DMS 273 treated with DMSO at 0.1 percent for 48 hours (cell line): ENCODE results near the gene DTYMK.

Source experiments
- DNase-seq: peaks from one replicate; lab custom pipeline; 2025; lab: John Stamatoyannopoulos, UW

Gene DTYMK

DNA sequence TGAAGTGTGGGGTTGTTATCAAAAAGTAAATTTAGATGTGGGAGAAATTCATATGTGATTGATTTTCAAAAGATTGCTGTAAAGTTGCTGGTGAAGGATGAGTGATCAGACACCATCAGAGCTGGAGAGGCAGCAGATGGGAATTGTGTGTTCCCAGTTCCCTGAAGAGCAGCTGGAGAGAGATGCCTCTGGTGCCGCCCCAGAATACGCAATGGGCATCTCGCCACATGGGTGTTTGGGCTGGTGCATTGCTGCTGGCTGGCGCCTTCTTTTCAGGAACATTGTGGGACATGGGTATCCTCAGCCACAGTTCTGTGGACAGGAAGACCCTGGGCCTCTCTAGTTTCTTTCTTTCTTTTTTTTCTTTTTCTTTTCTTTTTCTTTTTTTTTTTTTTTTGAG, 37.2 kb downstream of the DTYMK start:
- peak; percentile 28 for DNase-seq

DNA sequence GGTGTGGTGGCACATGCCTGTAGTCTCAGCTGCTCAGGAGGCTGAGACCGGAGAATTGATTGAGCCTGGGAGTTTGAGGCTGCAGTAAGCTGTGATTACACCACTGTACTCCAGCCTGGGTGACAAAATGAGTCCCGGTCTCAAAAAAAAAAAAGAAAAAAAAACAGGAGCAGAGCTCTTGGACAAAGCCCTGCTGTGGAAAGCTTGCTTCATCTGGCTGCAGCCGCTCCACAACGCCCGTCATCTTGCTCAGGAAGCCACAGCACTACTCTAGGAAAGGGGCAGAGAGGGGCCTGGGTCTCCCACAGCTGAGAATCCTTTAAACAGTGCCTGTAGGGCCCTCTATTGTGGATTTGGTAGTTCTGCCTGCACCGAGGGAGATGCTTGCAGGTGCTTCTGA, 38.2 kb downstream of the DTYMK start:
- no peak for DNase-seq

DNA sequence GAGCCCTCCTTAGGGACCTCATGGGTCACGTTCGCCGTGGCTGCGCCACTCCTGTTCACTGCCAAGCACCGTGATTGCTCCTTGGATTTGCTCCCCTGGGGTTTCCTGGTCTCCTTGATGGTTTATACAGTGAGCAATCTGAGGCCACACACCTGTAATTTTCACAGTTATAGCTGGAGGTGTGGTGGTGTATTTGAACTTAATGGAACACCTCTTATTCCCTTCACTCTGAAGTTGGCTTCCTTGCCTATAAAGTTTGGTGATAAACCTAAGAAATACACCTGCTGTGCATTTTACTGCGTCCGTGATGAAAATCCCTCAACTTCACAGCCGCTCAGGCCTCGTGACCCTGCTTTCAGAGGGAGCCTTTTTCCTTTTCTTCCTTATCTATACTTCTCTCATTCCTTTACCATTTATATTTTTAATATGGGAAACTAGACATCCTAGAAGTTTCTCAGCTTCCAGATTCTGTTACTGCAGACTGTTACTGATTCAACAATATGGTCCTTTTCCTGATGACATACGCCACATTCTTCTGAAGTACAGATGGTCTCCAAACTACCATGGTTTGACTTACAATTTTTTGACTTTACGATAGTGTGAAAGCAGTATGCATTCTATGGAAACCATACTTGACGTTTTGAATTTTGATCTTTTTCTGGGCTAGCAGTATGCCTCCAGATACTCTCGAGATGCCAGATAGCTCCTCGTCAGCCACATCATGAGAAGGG, 40.5 kb downstream of the DTYMK start:
- no peak for DNase-seq

DNA sequence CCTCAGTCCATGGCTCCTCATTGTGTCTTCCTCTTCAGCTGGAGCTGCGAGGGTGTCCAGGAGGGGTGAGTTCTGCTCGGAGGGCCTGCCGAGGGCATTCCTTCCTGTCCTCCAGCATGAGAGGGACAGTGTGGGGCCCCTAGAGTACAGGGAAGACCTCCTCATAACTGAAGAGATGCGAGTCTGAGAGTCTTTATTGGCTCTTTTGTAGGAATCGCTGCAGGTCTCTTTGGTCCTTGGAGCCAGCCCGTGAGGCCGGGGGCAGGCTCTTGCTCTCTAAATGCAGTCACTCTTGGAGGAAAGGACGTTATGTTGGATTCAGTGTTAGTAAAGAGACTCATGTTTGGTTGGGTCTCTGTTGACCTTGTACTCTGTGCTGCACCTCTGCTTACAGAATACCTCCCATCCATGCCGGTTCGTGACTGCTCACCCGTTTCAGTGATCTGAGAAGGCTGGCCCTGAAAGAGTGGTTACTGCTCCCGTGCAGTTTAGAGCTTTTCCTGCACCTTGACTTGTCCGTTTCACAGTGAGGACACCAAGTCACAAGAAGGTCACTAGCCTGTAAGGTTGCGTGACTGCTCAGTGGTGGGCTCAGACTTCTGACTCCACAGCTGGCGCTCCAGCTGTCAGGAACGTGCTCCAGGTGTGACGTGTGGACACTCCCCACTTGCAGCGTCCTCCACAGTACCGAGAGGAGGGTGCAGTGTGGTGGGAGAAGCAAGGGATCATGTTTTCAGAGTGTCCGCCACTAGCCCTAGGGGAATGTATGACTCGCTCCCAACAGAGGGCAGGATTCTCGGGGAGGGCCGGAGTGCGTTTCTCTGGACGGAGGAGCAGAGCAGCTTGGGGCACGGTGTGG, 41.3 kb downstream of the DTYMK start:
- DNase-seq, result no peak

DNA sequence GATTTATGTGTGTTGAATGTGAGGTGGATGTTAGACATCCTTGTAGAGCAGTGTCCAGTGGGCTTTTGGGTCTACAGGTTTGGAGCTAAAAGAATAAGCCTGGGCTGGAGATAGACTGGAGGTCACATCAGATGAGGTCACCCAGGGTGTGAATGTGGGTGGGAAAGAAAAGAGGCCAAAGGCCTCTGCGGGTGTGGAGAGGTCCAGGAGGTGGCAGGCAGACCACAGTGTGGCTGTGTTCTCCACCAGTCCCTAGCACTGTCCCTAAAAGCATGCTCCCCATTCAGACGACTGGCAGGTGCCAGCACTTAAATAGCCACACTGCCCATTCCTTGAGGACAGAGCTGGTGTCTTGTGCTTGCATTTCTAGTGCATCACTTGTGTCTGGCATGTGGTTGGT, 45.0 kb downstream of the DTYMK start:
- DNase-seq, result no peak

DNA sequence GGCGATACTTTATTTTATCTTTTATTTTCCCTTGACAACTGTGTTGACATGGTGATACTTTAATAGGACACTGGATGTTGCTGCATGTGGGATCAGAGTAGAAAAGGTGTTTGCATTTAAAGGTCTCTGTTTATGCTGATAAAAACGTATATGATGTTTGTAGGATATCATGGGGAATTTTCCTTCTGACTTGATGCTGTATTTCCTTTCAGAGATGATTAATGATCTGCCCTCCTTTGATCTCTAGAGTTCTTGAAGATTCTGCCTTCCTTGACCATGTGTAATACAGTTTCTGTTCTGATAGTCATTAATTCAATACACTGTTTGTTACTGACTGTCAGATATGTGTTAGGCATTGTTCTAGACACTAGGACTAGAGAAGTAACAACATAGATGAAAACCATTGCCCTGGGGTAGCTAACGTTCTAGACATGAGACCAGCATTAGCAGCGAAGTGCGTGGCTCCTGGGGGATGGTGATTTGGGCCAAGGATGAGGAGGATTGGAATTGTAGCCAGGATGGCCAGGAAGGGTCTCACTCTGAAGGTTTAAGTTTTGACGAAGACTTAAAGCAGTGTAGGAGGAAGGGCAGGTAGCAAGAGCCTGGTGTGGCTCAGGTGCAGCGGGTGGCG, 46.3 kb downstream of the DTYMK start:
- no peak for DNase-seq

DNA sequence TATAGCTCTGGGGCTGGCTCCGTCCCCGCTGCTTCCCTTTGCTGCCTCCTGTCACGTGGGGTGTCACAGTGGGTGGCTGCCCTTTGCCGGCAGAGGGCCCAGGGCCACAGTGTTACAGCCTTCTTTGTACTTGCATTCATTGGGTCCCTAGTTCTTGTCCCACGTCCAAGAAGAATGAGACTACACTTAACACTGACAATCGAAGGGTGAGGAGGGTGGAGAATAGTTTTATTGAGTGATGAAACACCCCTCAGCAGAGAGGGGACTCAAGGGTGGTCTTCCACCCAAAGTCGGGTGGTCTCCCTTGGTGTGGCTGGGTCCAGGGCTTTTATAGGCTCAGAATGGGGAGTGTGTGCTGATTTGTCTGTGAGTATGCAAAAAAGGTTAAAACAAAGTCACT, 47.2 kb downstream of the DTYMK start:
- no peak for DNase-seq

DNA sequence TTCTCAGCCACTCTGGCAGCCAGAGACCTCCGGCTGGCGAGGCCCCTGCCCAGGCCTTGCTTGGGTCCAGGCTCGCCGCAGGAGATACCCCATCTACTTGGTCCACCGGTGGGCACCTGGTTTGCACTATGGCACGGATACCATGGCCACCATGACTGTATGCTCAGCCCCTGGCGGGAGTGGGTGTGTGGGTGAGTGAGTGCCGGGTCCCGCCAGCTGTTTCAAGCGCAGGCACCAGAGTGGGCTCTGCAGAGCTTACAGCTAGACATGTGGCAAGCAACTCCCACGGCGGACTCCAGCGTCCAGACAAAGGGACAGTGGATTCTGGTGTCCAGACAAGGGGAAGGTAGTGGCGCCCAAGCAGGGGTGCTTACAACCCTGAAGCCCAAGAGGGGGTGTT, 47.7 kb downstream of the DTYMK start:
- no peak for DNase-seq

DNA sequence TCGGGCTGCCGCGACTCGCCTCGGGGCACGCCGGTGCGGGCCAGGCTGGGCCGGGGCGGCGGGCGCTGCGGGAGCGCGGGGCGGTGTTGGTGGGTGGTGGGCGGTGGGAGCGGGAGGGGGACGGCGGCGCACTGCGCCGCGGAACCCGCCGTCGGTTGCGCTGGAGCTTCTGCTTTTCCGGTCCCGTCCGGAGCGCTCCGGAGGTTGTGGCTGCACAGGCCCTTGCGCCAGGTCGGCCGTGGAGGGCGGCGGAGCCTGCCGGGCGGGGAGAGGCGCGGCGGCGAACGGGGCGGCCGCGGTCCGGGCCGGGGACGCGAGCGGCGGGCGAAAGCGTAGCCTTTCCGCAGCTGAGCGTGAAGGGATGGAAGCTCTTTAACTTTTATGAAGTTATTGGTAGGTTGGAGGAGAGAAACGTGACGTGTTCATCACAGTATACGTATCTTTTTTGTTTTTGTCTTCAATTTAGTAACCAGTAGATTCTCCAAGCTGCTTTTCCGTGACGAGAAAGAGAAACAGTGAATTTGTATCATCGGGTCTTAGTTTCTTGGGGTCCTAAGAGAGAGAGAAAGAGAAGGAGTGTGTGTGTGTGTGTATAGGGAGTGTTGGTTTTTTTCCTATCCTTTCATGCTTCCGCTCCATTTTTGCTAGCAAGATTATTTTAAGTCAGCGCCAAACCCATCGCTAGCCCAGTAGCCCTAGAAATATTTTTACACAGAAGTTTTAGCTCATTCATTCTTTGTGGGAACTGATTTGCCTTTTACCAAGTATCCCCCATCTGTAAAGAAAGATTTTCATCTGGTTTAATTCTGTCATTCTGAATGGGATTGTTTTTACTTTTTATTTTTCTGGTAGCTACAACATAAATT, 48.6 kb downstream of the DTYMK start:
- DNase-seq, result no peak

DNA sequence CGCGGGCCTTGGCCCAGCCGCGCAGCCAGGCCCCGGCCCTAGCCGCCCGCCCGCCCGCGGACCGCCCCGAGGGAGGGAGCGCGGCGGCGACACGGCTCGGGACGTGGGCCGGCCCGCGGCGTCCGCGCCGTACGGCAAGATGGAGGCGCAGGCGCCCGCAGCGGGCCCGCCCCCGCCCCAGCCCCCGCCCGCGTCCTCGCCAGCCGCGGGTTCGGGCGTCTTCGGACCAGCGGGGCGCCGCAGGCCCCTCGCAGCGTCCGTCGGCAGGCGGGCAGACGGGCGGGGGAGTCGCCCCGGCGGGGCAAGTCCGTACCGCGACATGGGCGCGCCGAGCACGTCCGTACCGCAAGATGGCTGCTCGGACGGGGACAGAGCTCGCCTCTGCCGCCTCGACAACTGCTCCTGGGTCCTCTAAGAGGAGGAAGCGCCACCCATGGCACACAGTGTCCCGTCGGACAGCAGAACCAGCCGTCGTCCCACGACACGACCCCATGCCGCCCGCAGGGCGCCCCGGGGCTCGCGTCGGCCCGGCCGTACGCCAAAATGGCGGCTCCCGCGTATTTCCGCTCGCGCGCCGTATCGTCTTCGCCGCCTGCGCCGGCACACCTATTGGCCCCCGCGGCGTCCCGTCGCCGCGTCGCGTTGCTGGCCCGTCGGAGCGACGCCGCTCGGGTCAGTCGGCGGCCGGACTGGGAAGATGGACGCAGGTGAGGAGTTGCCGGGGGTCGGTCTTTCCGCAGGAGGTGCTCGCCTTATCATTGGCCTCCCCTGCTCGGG, 49.4 kb downstream of the DTYMK start, which contains the start of the genes ATG4B and THAP4:
Gene ATG4B (plus strand): TSS at position 676 of the 777 bp plus-strand sequence. CDS start 22 bp downstream, at position 698.
Gene THAP4 (minus strand): TSS at position 141 of the 777 bp plus-strand sequence. CDS start 141 bp downstream, outside the sequence.
- peak; percentile 78 for DNase-seq

DNA sequence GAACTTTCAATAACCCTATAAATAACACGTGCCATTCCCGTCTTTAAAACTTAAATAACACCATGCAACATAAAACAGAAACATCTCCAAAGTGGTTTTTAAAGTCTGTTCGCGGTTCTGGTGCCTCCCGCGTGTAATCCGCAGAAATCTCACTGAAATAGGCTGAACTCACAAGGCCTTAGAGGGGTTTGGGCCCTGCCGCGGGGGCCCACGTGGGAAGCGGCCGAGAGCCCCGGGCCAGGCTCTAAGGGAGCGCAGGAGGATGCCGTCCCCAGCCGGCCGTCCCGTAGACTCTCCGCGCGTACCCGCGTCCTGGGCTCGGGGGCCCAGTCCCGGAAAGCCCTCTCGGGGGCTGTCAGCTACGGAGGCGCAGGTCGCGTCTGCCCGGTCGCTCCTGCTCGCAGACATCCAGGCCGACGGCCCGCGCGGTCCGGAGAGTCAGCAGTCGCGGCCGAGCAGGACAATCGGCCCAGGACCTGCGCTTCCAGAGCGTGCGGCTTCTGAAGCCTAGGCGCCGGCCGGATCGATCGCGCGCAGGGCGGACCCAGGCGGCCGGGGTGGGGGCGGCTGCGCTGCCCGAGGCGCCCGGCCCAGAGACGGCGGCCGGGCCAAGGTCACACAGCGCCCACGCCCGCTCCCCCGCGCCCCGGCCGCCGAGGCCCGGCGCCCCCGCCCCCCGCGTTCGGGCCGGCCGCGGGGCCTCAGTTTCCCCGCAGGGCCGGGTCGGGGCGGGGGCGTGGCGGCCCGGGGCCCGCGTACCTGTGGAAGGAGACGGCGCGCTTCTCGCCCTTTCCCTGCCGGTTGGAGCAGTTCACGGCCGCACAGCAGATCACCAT, 50.2 kb downstream of the DTYMK start:
- DNase-seq, result no peak

DNA sequence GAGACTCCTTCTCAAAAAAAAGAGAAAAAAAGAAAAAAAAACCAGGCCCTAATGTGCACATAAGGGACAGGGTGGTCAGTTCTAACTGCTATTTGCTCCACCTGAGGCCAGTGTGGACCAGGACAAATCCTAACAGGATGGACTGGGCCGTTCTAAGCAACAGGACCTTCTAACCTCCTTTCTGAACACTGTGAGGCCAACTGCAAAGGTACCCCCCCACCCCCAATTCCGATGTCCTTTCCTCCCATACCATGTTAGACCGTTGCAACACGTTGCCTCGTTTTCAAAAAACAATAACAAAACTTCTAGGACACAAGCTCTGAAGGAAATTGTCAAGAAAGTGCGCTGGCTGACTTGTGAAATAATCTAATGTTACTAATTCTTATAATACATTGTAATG, 50.9 kb downstream of the DTYMK start:
- DNase-seq, result no peak

DNA sequence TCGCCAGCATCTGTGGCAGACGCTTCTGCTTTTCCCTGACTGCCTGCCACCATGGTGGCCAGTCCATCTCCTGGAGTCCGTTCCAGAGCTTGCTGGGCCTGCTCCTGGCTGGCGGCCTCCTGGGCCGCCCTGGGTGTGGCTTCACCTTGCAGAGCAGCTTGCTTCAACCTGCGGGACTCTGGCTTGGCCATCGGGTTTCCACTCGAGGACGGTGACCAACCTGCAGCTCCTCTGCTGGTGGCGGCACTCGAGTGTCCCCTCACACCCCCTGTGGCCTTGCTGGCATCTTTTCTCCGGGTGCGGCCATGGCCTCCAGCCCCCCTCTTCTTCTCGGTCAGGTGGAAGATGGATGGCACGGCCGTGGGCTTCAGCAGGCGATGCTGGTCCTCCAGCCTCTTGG, 53.1 kb downstream of the DTYMK start:
- DNase-seq, result no peak

DNA sequence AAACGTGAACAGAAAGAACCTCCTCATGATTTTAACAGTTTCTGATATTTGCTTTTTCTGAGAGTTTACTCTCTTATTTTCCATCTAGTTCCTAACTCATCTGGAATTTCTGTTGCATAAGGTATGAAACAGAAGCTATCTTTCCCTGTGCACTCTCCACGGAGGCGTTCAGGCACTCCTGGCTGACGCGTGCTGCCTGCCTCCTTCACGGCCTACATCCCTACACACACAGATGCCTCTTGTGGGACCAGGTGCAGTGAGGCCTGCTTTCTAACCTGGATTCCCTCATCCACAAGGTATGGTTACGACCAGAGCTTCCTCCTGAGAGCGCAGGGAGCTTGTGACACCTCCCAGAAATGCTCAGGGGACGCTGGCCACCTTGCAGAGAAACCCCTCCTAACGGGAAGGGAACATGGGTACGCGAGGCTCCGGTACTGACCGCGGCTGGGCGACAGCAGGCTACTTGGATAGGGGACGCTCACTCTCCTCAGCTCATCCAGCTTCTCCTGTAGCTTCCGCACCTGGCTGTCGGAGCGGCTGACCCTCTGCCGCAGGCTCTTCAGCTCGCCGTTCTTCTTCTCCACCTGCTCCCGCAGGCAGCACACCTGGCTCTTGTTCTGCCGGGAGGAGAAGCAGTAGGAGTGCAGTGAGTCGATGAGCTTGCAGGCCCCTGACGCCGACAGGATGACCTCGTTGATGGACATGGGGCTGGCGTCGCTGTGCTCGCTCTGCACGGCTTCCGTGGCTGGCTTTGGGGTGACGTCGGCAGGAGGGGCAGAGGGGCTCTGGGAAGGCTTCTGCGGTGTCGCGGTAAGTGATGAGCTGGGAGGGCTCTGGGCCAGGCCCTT, 53.9 kb downstream of the DTYMK start:
- DNase-seq, result no peak

DNA sequence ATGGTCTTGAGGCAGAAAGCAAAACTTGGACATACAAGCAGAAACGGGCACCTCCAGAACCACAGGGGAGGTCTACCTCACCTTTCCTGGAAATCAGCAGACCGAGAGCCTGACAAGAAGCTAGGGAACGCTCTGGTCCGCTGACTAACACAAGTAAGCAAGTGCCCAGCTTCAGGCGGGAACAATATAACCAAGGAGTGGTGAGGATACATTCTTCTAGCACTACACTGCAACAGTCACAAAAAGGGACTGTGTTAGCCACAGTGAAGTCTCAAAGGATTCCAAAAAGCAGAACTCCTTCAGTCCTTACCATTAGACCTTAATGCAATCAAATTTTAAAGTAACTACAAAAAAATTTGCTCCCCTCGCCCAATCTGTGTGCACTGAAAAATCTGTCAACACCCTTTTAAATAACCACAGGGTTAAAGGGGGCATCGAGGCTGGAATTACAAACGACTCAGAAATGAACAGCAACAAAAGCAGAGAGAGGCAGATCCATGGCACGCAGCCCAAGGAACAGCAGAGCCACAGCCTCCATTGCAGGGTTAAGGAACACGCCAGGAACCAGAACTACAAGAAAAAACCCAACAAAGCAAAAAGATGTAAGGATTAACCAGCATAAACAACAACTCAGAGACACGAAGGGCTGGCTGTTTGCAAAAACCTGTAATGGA, 56.7 kb downstream of the DTYMK start:
- no peak for DNase-seq

DNA sequence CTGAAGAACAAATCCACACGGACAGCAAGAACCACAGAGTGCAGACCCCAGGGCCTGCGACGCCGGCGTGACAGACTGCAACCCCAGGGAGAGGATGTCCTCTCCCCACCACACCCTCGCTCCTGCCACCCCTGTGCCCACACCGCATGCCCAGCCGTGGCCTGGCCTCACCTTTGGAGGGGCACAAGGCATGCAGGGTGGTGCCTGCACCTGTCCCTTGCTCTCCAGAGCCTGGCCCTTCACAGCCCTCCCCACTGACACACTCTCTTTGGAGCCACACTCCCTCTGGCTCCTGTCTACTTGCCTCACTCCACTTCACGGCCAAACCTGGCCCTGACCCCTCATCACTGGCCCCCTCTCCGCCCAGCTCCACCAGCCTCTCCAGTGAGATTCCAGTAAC, 58.9 kb downstream of the DTYMK start:
- DNase-seq, result no peak
